Measurements from ENCODE around the gene SNRPD3. TPM values are rescaled to one million over a fixed set of nuclear protein-coding genes. Genes with fewer than 3 reads are reported as not detected.

Gene SNRPD3
- polyA plus RNA-seq, 1 of the 3 experiments (the other 2 are of a cell fraction) = 177 TPM

GRCh38 chr22:24521791-24522245 is 34.0 kb upstream of the SNRPD3 start (continued):
- TF ChIP-seq SIN3A (IDR thresholded peaks at IDR 0.05; ENCODE audit: borderline replicate concordance, low read depth, low read length) (no peak), MAX (IDR thresholded peaks at IDR 0.05; ENCODE audit: low read depth) (no peak), REST (IDR thresholded peaks at IDR 0.05; ENCODE audit: low read depth, low read length) (no peak), FOXM1 (IDR thresholded peaks at IDR 0.05; ENCODE audit: low read depth) (no peak), MEF2A (IDR thresholded peaks at IDR 0.05; ENCODE audit: borderline replicate concordance, low read depth) (no peak)

DNA sequence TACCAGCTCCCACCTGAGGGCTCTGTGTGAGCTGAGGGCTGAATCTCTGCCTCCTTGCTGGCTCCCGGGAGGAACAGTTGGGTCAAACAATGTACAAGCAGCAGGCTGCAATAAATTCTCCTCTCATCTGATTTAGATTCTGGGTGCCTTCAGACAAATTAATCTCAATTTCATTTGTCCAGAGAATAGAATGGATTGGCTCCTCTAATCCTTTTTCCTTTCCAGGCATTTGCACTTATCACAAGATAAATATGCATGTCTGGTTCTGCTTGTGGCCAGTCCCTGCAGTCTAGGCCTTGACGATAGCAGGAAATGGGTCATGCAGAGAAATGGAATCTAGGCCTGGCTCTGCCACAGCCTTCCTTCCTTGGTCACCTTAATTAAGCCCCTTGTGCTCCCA is 31.9 kb upstream of the SNRPD3 start:
- Histone ChIP-seq H3F3A (replicated peaks; ENCODE audit: insufficient read depth) (no peaks in the 10 kb centered on the region), H3K36me3 (replicated peaks in 1 of 2; ENCODE audit: control insufficient read depth in 1 of 2, insufficient read depth in 2 of 2, low read length in 1 of 2) (no peaks in the 10 kb centered on the region), H3K4me2 (no peak overlapping the region), H3K79me2 (ENCODE audit: insufficient read depth) (no peaks in the 10 kb centered on the region), H2AFZ (ENCODE audit: low read depth) (peak overlapping the region; percentile 7; the same call in 1 of the 2 replicates), H3K9me3 (no peaks in the 10 kb centered on the region), H3K9ac (no peak overlapping the region), H4K20me1 (ENCODE audit: insufficient read depth) (no peaks in the 10 kb centered on the region), H3K4me3 (ENCODE audit: low read depth in 2 of 2, low read length in 1 of 2) (no peak overlapping the region), H3K27ac (ENCODE audit: low read depth in 2 of 2, low read length in 1 of 2) (peak overlapping the region; percentile 40 to 96), H3K9me2 (no peaks in the 10 kb centered on the region), H3K27me3 (ENCODE audit: insufficient read depth) (no peaks in the 10 kb centered on the region), H3K4me1 (ENCODE audit: control insufficient read depth in 1 of 2, insufficient read depth in 2 of 2, low read depth in 1 of 2, low read length in 1 of 2) (peaks cover 10 to 53% of the 10 kb centered on the region in 2 experiments; a peak in 2 of 4 replicates)
- CTCF ChIA-PET = interaction anchor here (0.9 to 5.4 kb wide), 9 partner anchors 9 to 334 kb away, joined by 3 to 59 read pairs (median 3); partner anchors contain the start of gene ADORA2A
- peak; percentile 69 for DNase-seq
- 26% methylated on average over 2 of the region's 2 CpGs for WGBS (ENCODE audit: low lambda C conversion rate)
- POLR2A ChIA-PET = interaction anchor here (0.7 to 0.8 kb wide), 2 partner anchors 115 to 201 kb away, joined by 3 read pairs; no protein-coding TSS in a partner anchor
- TF ChIP-seq TCF12 (IDR thresholded peaks at IDR 0.05) (peak; percentile 71; the same call in 1 of the 2 replicates), TEAD4 (IDR thresholded peaks at IDR 0.05; ENCODE audit: borderline replicate concordance, insufficient read depth) (peak; percentile 54; the same call in 1 of the 2 replicates), POLR2AphosphoS5 (IDR thresholded peaks at IDR 0.05; ENCODE audit: low read depth, low read length) (peak; percentile 49; the same call in 1 of the 2 replicates), RCOR1 (IDR thresholded peaks at IDR 0.05; ENCODE audit: low read length) (peak; percentile 98), IRF3 (IDR thresholded peaks at IDR 0.05; ENCODE audit: low read depth, low read length) (0 out of 2 replicates have a peak, but pooled peaks have one; percentile 7), CHD2 (IDR thresholded peaks at IDR 0.05; ENCODE audit: low read length, partially characterized antibody) (peak; percentile 38), GATA2 (CRISPR knock-in tag; IDR thresholded peaks at IDR 0.05) (peak; percentile 91), FOXM1 (IDR thresholded peaks at IDR 0.05; ENCODE audit: low read depth) (no peak), MXI1 (IDR thresholded peaks at IDR 0.05; ENCODE audit: low read depth, low read length) (peak; percentile 46; the same call in 1 of the 2 replicates), SMC3 (IDR thresholded peaks at IDR 0.05; ENCODE audit: low read depth, low read length) (no peak), EP300 (IDR thresholded peaks at IDR 0.05; ENCODE audit: borderline replicate concordance in 1 of 2, low read depth in 1 of 2, low read length in 1 of 2) (peak; percentile 15 to 95; a peak in 3 of 4 replicates), TAF1 (IDR thresholded peaks at IDR 0.05; ENCODE audit: borderline replicate concordance, low read depth, low read length) (no peak), RAD21 (IDR thresholded peaks at IDR 0.05; ENCODE audit: low read length) (0 out of 2 replicates have a peak, but pooled peaks have one; percentile 11), YY1 (IDR thresholded peaks at IDR 0.05; ENCODE audit: low read depth) (no peak), FOXJ3 (CRISPR knock-in tag; IDR thresholded peaks at IDR 0.05) (peak; percentile 82; the same call in 1 of the 2 replicates)
- TF ChIP-seq, protein P1, sequence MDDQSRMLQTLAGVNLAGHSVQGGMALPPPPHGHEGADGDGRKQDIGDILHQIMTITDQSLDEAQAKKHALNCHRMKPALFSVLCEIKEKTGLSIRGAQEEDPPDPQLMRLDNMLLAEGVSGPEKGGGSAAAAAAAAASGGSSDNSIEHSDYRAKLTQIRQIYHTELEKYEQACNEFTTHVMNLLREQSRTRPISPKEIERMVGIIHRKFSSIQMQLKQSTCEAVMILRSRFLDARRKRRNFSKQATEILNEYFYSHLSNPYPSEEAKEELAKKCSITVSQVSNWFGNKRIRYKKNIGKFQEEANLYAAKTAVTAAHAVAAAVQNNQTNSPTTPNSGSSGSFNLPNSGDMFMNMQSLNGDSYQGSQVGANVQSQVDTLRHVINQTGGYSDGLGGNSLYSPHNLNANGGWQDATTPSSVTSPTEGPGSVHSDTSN (IDR thresholded peaks at IDR 0.05) = peak; percentile 42; the same call in 1 of the 2 replicates
- TF ChIP-seq, protein P2, sequence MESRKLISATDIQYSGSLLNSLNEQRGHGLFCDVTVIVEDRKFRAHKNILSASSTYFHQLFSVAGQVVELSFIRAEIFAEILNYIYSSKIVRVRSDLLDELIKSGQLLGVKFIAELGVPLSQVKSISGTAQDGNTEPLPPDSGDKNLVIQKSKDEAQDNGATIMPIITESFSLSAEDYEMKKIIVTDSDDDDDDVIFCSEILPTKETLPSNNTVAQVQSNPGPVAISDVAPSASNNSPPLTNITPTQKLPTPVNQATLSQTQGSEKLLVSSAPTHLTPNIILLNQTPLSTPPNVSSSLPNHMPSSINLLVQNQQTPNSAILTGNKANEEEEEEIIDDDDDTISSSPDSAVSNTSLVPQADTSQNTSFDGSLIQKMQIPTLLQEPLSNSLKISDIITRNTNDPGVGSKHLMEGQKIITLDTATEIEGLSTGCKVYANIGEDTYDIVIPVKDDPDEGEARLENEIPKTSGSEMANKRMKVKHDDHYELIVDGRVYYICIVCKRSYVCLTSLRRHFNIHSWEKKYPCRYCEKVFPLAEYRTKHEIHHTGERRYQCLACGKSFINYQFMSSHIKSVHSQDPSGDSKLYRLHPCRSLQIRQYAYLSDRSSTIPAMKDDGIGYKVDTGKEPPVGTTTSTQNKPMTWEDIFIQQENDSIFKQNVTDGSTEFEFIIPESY (IDR thresholded peaks at IDR 0.05; ENCODE audit: borderline replicate concordance, low read depth) = no peak
